GM18526 (cell line): ENCODE data around the gene RAB3B.

Source experiments
- POLR2A ChIP-seq: IDR thresholded peaks from 3 replicates; pipeline ENCODE4 v1.6.1; 2011; ENCODE audit not compliant: insufficient read length; ENCODE audit errors: extremely low read depth

The RAB3B gene

GRCh38 chr1:51990478-51990965 is at the start of gene RAB3B:
TSS of gene RAB3B (minus strand) at chr1:51990700. CDS start at chr1:51977117, 13,583 bp downstream.
- no peak for TF ChIP-seq POLR2A

- no peak for TF ChIP-seq POLR2A
These were observed 47.4 kb upstream of the RAB3B start for GRCh38 chr1:52037909-52038308.

- no peak for TF ChIP-seq POLR2A
These were observed 46.9 kb upstream of the RAB3B start for GRCh38 chr1:52037402-52037814.

- no peak for TF ChIP-seq POLR2A
These were observed 43.5 kb upstream of the RAB3B start for GRCh38 chr1:52034050-52034384.

- TF ChIP-seq POLR2A = peak; percentile 90
These were observed 42.9 kb upstream of the RAB3B start, which contains the start of gene KTI12 for GRCh38 chr1:52033190-52034049. TSS of gene KTI12 (minus strand) at chr1:52033810. CDS start at chr1:52033761, 49 bp downstream.

GRCh38 chr1:52032785-52033131 is 42.3 kb upstream of the RAB3B start:
- TF ChIP-seq POLR2A = peak; percentile 25

- TF ChIP-seq POLR2A = no peak
These were observed 41.8 kb upstream of the RAB3B start for GRCh38 chr1:52032124-52032784.

GRCh38 chr1:52028328-52028727 is 37.8 kb upstream of the RAB3B start:
- no peak for TF ChIP-seq POLR2A

- TF ChIP-seq POLR2A = no peak
These were observed 35.8 kb upstream of the RAB3B start for GRCh38 chr1:52026278-52026677.

GRCh38 chr1:52022133-52022532 is 31.6 kb upstream of the RAB3B start:
- TF ChIP-seq POLR2A = no peak

GRCh38 chr1:52008071-52008809 is 17.7 kb upstream of the RAB3B start:
- no peak for TF ChIP-seq POLR2A

- TF ChIP-seq POLR2A = no peak
These were observed 16.9 kb upstream of the RAB3B start for GRCh38 chr1:52007215-52008002.

- TF ChIP-seq POLR2A = no peak
These were observed 13.4 kb upstream of the RAB3B start for GRCh38 chr1:52003877-52004276.

- no peak for TF ChIP-seq POLR2A
These were observed 11.8 kb upstream of the RAB3B start for GRCh38 chr1:52002038-52002917.

GRCh38 chr1:51998701-51999100 is 8.2 kb upstream of the RAB3B start:
- no peak for TF ChIP-seq POLR2A
